BE2C (cell line): ENCODE results near the gene ETV1.

Source experiments
- DNase-seq: peaks from one replicate; pipeline ENCODE4 v3.0.0-alpha.2; 2020
- H3K27me3 ChIP-seq: fragments of 250-450 bp; sonication (Bioruptor Pico); 2 replicates; pipeline ENCODE4 v1.5.1; 2020; ENCODE audit warnings: mild to moderate bottlenecking
- H3K36me3 ChIP-seq: fragments of 250-450 bp; sonication (Bioruptor Pico); 2 replicates; pipeline ENCODE4 v1.5.1; 2020; ENCODE audit warnings: mild to moderate bottlenecking
- H3K4me1 ChIP-seq: fragments of 250-450 bp; sonication (Bioruptor Pico); 2 replicates; pipeline ENCODE4 v1.5.1; 2020
- H3K4me3 ChIP-seq: 2 replicates; pipeline ENCODE4 v1.5.1; 2011; ENCODE audit warnings: low read depth, low read length
- H3K9me3 ChIP-seq: fragments of 250-450 bp; sonication (Bioruptor Pico); 2 replicates; pipeline ENCODE4 v1.5.1; 2020
- CTCF ChIP-seq: IDR thresholded peaks from 2 replicates; pipeline ENCODE4 v1.5.1; 2012; ENCODE audit warnings: mild to moderate bottlenecking, low read depth, low read length

Gene ETV1

GRCh38 chr7:13879994-13880686 lies 109.3 kb downstream of the ETV1 start:
- Histone ChIP-seq H3K36me3 (no peaks in the 10 kb centered on the region), H3K27me3 (no peaks in the 10 kb centered on the region; the same call in 1 of the 2 replicates), H3K4me1 (no peaks in the 10 kb centered on the region), H3K9me3 (no peaks in the 10 kb centered on the region), H3K4me3 (no peak overlapping the region)
- no peak for TF ChIP-seq CTCF
- DNase-seq, result no peak

GRCh38 chr7:13879143-13879542 lies 110.3 kb downstream of the ETV1 start:
- Histone ChIP-seq H3K36me3 (no peaks in the 10 kb centered on the region), H3K9me3 (no peaks in the 10 kb centered on the region), H3K4me3 (no peak overlapping the region), H3K27me3 (no peaks in the 10 kb centered on the region; the same call in 1 of the 2 replicates), H3K4me1 (no peaks in the 10 kb centered on the region)
- no peak for DNase-seq
- no peak for TF ChIP-seq CTCF

GRCh38 chr7:13878154-13878553 lies 111.3 kb downstream of the ETV1 start:
- H3K9me3 ChIP-seq, result no peaks in the 10 kb centered on the region
- H3K36me3 ChIP-seq, result no peaks in the 10 kb centered on the region
- no peaks in the 10 kb centered on the region for H3K27me3 ChIP-seq
- no peak for DNase-seq
- no peak overlapping the region for H3K4me3 ChIP-seq
- no peaks in the 10 kb centered on the region for H3K4me1 ChIP-seq
- no peak for TF ChIP-seq CTCF

GRCh38 chr7:13875496-13876074 lies 113.9 kb downstream of the ETV1 start:
- H3K4me3 ChIP-seq, result no peak overlapping the region
- no peak for TF ChIP-seq CTCF
- H3K9me3 ChIP-seq, result no peaks in the 10 kb centered on the region
- no peaks in the 10 kb centered on the region for H3K36me3 ChIP-seq
- no peak for DNase-seq
- H3K27me3 ChIP-seq, result no peaks in the 10 kb centered on the region
- H3K4me1 ChIP-seq, result no peaks in the 10 kb centered on the region

GRCh38 chr7:13874783-13875182 lies 114.7 kb downstream of the ETV1 start:
- H3K27me3 ChIP-seq, result no peaks in the 10 kb centered on the region
- no peaks in the 10 kb centered on the region for H3K4me1 ChIP-seq
- no peak for TF ChIP-seq CTCF
- H3K36me3 ChIP-seq, result no peaks in the 10 kb centered on the region
- no peaks in the 10 kb centered on the region for H3K9me3 ChIP-seq
- no peak overlapping the region for H3K4me3 ChIP-seq
- DNase-seq, result no peak

GRCh38 chr7:13872709-13873108 lies 116.8 kb downstream of the ETV1 start:
- H3K4me1 ChIP-seq, result no peaks in the 10 kb centered on the region
- no peaks in the 10 kb centered on the region for H3K36me3 ChIP-seq
- no peaks in the 10 kb centered on the region for H3K9me3 ChIP-seq
- no peaks in the 10 kb centered on the region for H3K27me3 ChIP-seq
- H3K4me3 ChIP-seq, result no peak overlapping the region
- no peak for DNase-seq
- no peak for TF ChIP-seq CTCF
